Lung (tissue), 12 donors: Measurements from ENCODE around the gene HSPG2. TPM values are rescaled to one million over a fixed set of nuclear protein-coding genes. Genes with fewer than 3 reads are reported as not detected.
A peak's percentile ranks its signal among the peaks of the same experiment; 100 is the strongest.
"Not testable (repeated sequence)": the region's sequence is repeated elsewhere in the genome, so short reads cannot be mapped to it uniquely, and the experiment has no call there.

Experiments used
- ATAC-seq: fragments of 200-7000 bp; cut with Tn5 transposase; one replicate; pipeline ENCODE4 v1.9.1; 2020; ENCODE audit warnings: moderate number of reproducible peaks; ENCODE audit not compliant: insufficient read depth, low FRiP score
- DNase-seq, 3 donors: peaks; one replicate each; pipeline ENCODE4 v3.0.0-alpha.2; 2013 to 2017
- H3K27ac ChIP-seq, 2 donors: one replicate each; pipeline ENCODE4 v1.5.1; 2013; ENCODE audit warnings: mild to moderate bottlenecking in 2 of 2, moderate library complexity in 2 of 2, control low read depth in 1 of 2, inconsistent platforms in 1 of 2, low read depth in 1 of 2, low read length in 1 of 2
- H3K27me3 ChIP-seq, 3 donors: one replicate each; pipeline ENCODE4 v1.5.1; 2013; ENCODE audit warnings: low read length in 2 of 3; ENCODE audit not compliant: control insufficient read depth in 3 of 3, insufficient read depth in 3 of 3
- H3K36me3 ChIP-seq, 4 donors: one replicate each; pipeline ENCODE4 v1.5.1; 2013; ENCODE audit warnings: low read length in 4 of 4, mild to moderate bottlenecking in 1 of 4, moderate library complexity in 1 of 4; ENCODE audit not compliant: control insufficient read depth in 4 of 4, insufficient read depth in 4 of 4
- H3K4me1 ChIP-seq, 5 donors: one replicate each; pipeline ENCODE4 v1.5.1; 2013; ENCODE audit warnings: low read length in 5 of 5, mild to moderate bottlenecking in 2 of 5, moderate library complexity in 1 of 5; ENCODE audit not compliant: control insufficient read depth in 5 of 5, insufficient read depth in 5 of 5
- H3K4me3 ChIP-seq: one replicate; pipeline ENCODE4 v1.5.1; 2013; ENCODE audit warnings: mild to moderate bottlenecking, control low read depth, moderate library complexity
- H3K9ac ChIP-seq, 2 donors: one replicate each; pipeline ENCODE4 v1.5.1; 2013; ENCODE audit warnings: low read length in 2 of 2, control low read depth in 1 of 2; ENCODE audit not compliant: insufficient read depth in 1 of 2
- H3K9me3 ChIP-seq, 4 donors: one replicate each; pipeline ENCODE4 v1.5.1; 2013; ENCODE audit warnings: low read length in 3 of 4, mild to moderate bottlenecking in 1 of 4, moderate library complexity in 1 of 4; ENCODE audit not compliant: control insufficient read depth in 4 of 4, insufficient read depth in 3 of 4
- WGBS, 2 donors: extraction: QIAGEN DNeasy Blood & Tissue Kit; methylation state at CpG; one replicate each; pipeline ENCODE4 v1.1.7; 2013; 5-methylcytosine and 5-hydroxymethylcytosine counted together
- polyA plus RNA-seq, 2 donors: library from polyadenylated mRNA; stranded (reverse); fragments of 200-250 nt; gene quantifications; one replicate each; pipeline ENCODE4 v1.2.1, GENCODE V29; 2013
- total RNA-seq, 2 donors: library from RNA; depleted of rRNA in 1 of 2; stranded (reverse); fragments of >200 nt in 1 of 2; gene quantifications; one replicate each; pipeline ENCODE4 v1.2.1, GENCODE V29; 2014 to 2021
- TF ChIP-seq, protein P1 (sequence below): IDR thresholded peaks from 2 replicates; pipeline ENCODE4 v1.5.1; 2012; ENCODE audit warnings: mild to moderate bottlenecking; ENCODE audit errors: control extremely low read depth, extremely low read depth
- donor health status: control.
- donor health status: control.
- donor health status: Bipolar disorder and iron deficiency.
- donor health status: healthy.
- donor health status: DM: yes; HTN: yes; CAD: no.

HSPG2 gene
- total and polyA plus RNA-seq, 4 donors, result 58.0 to 335 (median 140) TPM

DNA sequence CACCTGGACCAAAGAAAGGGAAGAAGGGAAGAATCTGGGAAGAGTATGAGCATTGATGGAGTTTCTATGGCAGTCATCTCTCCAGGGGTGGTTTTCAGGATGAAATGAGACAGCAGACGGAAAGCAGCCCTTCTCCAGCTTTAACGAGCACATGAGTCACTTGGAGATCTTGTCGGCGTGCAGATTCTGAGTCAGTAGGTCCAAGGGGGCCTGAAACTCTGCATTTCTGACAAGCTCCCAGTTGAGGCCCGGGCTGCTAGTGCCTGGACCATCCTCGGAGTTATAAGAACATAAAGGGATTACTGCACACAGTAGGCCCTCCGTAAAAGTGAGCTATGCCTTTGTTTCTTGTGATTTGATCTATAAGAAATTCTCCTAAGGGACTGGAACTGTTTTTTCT lies 17.6 kb downstream of the HSPG2 start:
- Histone ChIP-seq H3K27ac (peak overlapping the region in 1 of 2 donors; percentile 66), H3K9me3 (no peaks in the 10 kb centered on the region), H3K36me3 (no peaks in the 10 kb centered on the region), H3K4me1 (peaks cover 5 to 32% (median 23%) of the 10 kb centered on the region in 5 donors), H3K9ac (no peak overlapping the region), H3K4me3 (no peak overlapping the region), H3K27me3 (no peaks in the 10 kb centered on the region)
- 80 to 95% methylated on average over 7 of the region's 7 CpGs for WGBS, 2 donors
- no peak for ATAC-seq
- TF ChIP-seq, protein P1, sequence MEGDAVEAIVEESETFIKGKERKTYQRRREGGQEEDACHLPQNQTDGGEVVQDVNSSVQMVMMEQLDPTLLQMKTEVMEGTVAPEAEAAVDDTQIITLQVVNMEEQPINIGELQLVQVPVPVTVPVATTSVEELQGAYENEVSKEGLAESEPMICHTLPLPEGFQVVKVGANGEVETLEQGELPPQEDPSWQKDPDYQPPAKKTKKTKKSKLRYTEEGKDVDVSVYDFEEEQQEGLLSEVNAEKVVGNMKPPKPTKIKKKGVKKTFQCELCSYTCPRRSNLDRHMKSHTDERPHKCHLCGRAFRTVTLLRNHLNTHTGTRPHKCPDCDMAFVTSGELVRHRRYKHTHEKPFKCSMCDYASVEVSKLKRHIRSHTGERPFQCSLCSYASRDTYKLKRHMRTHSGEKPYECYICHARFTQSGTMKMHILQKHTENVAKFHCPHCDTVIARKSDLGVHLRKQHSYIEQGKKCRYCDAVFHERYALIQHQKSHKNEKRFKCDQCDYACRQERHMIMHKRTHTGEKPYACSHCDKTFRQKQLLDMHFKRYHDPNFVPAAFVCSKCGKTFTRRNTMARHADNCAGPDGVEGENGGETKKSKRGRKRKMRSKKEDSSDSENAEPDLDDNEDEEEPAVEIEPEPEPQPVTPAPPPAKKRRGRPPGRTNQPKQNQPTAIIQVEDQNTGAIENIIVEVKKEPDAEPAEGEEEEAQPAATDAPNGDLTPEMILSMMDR, result no peak
- no peak for DNase-seq

DNA sequence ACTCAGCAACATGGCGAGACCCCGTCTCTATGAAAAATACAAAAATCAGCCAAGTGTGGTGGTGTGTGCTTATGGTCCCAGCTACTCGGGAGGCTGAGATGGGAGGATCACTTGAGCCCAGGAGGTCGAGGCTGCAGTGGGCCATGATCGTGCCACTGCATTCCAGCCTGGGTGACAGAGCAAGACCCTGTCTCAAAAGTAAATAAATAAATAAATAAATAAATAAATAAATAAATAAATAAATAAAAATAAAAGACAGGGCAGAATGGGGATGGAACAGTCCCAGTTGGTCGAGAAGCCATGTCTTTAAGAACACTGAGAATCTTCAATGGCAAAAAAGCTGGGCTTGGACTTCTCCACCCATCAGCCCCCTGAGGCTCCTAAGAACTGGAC lies 19.9 kb downstream of the HSPG2 start:
- WGBS, 2 donors, result 71 to 93% methylated on average over 6 of the region's 6 CpGs
- H3K4me3 ChIP-seq, H3K9me3 ChIP-seq, ATAC-seq, H3K9ac ChIP-seq, H3K27ac ChIP-seq, H3K36me3 ChIP-seq, DNase-seq, H3K27me3 ChIP-seq: not testable (repeated sequence)
- H3K4me1 ChIP-seq, result peaks cover 7 to 32% (median 24%) of the 10 kb centered on the region in 5 donors

- H3K27me3 ChIP-seq, result no peaks in the 10 kb centered on the region
- ATAC-seq (no peak), DNase-seq (no peak)
- no peaks in the 10 kb centered on the region for H3K9me3 ChIP-seq
- no peak overlapping the region for H3K4me3 ChIP-seq
- H3K9ac ChIP-seq, result no peak overlapping the region
- peak overlapping the region in 1 of 2 donors; percentile 19 for H3K27ac ChIP-seq
- 71 to 74% methylated on average over 20 of the region's 20 CpGs for WGBS, 2 donors
- H3K4me1 ChIP-seq, result peaks cover 13 to 34% (median 24%) of the 10 kb centered on the region in 5 donors
- no peaks in the 10 kb centered on the region for H3K36me3 ChIP-seq
- TF ChIP-seq, protein P1, result no peak
Observed at GRCh38 chr1:21916447-21917238, 20.5 kb downstream of the HSPG2 start.

DNA sequence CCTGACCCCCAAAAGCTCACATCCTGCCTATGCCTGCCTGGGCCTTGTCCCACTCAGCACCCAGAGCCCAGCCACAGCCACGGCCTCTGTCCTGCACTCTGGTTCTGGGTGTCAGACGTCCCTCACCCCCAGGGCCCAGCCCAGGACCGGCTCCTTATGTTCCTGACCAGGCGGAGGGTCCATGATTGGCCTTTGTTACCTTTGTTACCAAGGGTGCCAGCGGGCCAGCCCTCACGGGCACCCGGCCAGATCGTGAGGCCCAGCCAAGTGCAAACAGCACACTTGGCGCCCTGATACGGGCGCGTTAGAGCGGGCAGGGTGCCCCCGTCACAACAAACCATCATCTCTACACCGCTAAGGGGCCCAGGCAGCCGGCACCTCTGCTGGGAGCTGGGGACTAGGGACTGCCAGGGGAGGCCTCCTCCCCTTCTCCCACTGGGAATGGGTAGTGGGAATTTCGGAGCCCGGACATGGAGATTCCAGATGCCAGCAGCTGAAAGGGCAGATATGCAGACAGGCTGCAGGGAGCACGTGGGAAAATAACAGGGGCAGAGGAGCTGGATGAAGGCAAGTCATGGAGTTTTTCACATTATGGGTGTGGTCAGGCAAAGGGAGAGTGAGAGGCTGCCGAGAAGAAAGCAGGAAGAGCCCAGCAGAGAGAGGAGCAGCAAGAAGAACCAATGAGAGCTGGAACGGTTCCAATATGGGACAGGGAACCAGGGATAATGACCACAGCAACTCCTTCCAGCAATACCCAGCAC lies 22.1 kb downstream of the HSPG2 start:
- DNase-seq (peak in 1 of 3 donors; percentile 51), ATAC-seq (no peak)
- Histone ChIP-seq H3K9me3 (no peaks in the 10 kb centered on the region), H3K4me3 (no peak overlapping the region), H3K27ac (peak overlapping the region; percentile 66 to 79), H3K4me1 (peaks cover 20 to 45% (median 22%) of the 10 kb centered on the region in 5 donors), H3K27me3 (no peaks in the 10 kb centered on the region), H3K9ac (no peak overlapping the region), H3K36me3 (no peaks in the 10 kb centered on the region)
- TF ChIP-seq, protein P1, result no peak
- 37 to 69% methylated on average over 21 of the region's 21 CpGs for WGBS, 2 donors
